Bronchial epithelial cell (primary cell): Measurements from ENCODE around the gene CEP104. TPM values are rescaled to one million over a fixed set of nuclear protein-coding genes. Genes with fewer than 3 reads are reported as not detected.
A peak's percentile ranks its signal among the peaks of the same experiment; 100 is the strongest.

Experiments
- DNase-seq: peaks from one replicate; pipeline ENCODE4 v3.0.0-alpha.2; 2010; ENCODE audit warnings: low read depth
- FAIRE-seq: peaks from 2 replicates; lab custom pipeline; 2011; peaks lifted over from hg19 to GRCh38; lab: Jason Lieb, UNC
- H3K27me3 ChIP-seq: 2 replicates; pipeline ENCODE4 v1.5.1; 2011; ENCODE audit warnings: low read length; ENCODE audit not compliant: control insufficient read depth, insufficient read depth
- H3K36me3 ChIP-seq: 2 replicates; pipeline ENCODE4 v1.5.1; 2011; ENCODE audit warnings: low read length; ENCODE audit not compliant: control insufficient read depth, insufficient read depth
- H3K4me3 ChIP-seq: 2 replicates; pipeline ENCODE4 v1.5.1; 2011; ENCODE audit warnings: mild to moderate bottlenecking, low read depth, low read length, control low read depth
- CTCF ChIP-seq: IDR thresholded peaks from 2 replicates; pipeline ENCODE4 v1.5.1; 2011; ENCODE audit warnings: mild to moderate bottlenecking, moderate library complexity, low read length, control low read depth, inconsistent platforms; ENCODE audit not compliant: insufficient read depth, severe bottlenecking
- total RNA-seq: library from RNA; depleted of rRNA; stranded (reverse); fragments of >200 nt; gene quantifications from 2 replicates; pipeline ENCODE4 v1.2.1, GENCODE V29; 2014

CEP104 gene
- total RNA-seq, 1 donor from 2014 or later: 15.3 TPM

- Histone ChIP-seq H3K36me3 (peaks cover 2% of the 10 kb centered on the region), H3K4me3 (no peak overlapping the region), H3K27me3 (peaks cover 4% of the 10 kb centered on the region)
- peak; percentile 62 for DNase-seq
- TF ChIP-seq CTCF: peak; percentile 88
- FAIRE-seq: peak; percentile 32
Measured at GRCh38 chr1:3775490-3776230, 81.4 kb downstream of the CEP104 start.

DNA sequence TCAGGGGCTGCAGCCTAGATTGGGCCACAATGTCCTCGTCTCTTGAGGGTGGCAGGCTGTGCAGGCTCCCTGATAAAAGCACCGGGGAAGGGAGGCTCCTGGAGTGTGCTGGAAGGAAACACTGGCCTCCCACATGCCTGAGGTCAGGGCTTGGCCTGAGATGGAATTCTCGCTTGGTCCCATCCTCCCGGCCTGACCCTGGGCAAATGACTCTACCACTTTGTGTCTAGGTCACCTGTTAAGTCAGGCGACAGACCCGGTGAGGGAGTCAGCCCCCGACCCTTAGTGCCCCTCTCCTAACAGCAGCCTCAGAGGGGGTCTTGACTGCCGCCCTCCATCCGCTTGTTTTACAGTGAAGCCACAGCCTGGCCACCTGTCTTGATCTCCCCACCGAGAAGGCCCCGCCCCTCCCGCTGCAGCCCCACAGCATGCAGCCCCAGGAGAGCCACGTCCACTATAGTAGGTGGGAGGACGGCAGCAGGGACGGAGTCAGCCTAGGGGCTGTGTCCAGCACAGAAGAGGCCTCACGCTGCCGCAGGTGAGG lies 82.0 kb downstream of the CEP104 start:
- no peak overlapping the region for H3K4me3 ChIP-seq
- peaks cover 4% of the 10 kb centered on the region for H3K27me3 ChIP-seq
- FAIRE-seq (no peak), DNase-seq (no peak)
- TF ChIP-seq CTCF: no peak
- peaks cover 2% of the 10 kb centered on the region for H3K36me3 ChIP-seq

DNA sequence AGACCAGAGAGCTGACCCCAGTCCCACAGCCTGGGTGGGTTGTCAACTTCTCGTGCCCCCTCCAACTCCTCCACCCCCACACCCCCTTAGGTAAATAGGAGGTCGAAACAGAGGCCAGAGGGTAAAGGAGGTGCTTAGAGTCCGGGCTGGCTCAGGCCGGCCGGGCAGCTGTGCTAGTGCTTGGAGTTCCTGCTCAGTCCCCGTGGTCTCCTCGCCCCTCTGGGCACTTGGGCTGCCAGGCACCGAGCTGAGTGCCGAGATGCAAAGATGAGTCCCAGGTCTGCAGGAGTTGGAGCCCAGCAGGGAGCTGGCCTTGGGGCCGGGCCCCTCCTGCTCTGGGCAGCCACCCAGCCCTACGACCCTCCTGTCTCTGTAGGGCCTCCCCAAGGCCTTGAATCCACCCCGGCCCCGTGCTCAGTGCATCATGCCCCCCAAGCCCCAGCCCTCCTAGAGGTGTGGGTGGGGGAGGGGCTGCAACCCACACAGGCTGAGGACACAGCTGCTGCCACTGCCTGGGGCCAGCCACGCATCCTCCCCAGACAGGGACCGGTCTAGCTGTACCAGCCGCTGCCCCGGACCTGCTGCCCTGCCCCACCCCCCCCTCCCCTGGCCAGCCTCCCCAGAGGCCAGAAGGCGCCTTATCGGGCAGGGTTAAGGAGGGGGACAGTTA lies 82.6 kb downstream of the CEP104 start:
- Histone ChIP-seq H3K4me3 (no peak overlapping the region), H3K36me3 (peaks cover under 1% of the 10 kb centered on the region), H3K27me3 (peaks cover 4% of the 10 kb centered on the region)
- no peak for FAIRE-seq
- DNase-seq: no peak
- no peak for TF ChIP-seq CTCF

GRCh38 chr1:3773572-3774275 lies 83.3 kb downstream of the CEP104 start:
- TF ChIP-seq CTCF: no peak
- DNase-seq (no peak), FAIRE-seq (no peak)
- Histone ChIP-seq H3K27me3 (peaks cover 4% of the 10 kb centered on the region), H3K36me3 (no peaks in the 10 kb centered on the region), H3K4me3 (no peak overlapping the region)

- Histone ChIP-seq H3K4me3 (peak within 1 kb of the TSS; percentile 52), H3K36me3 (no peaks in the 10 kb centered on the region), H3K27me3 (peaks cover 4% of the 10 kb centered on the region)
- TF ChIP-seq CTCF: no peak
- FAIRE-seq (no peak), DNase-seq (no peak)
Measured at GRCh38 chr1:3772715-3773571, 84.1 kb downstream of the CEP104 start, which contains the start of gene SMIM1. TSS of gene SMIM1 (plus strand) at chr1:3772749. CDS start at chr1:3775374, 2,625 bp downstream.
